ENCODE measurements around the gene DLGAP1. TPM values are rescaled to one million over a fixed set of nuclear protein-coding genes. Genes with fewer than 3 reads are reported as not detected.
A peak's percentile ranks its signal among the peaks of the same experiment; 100 is the strongest.

DLGAP1 gene
- total and polyA plus RNA-seq, 2 of the 13 experiments (the other 11 are each of a cell fraction or from before 2014, with no cell fraction given) = 0.01 TPM; not detected in 1

- TF ChIP-seq, protein P1, sequence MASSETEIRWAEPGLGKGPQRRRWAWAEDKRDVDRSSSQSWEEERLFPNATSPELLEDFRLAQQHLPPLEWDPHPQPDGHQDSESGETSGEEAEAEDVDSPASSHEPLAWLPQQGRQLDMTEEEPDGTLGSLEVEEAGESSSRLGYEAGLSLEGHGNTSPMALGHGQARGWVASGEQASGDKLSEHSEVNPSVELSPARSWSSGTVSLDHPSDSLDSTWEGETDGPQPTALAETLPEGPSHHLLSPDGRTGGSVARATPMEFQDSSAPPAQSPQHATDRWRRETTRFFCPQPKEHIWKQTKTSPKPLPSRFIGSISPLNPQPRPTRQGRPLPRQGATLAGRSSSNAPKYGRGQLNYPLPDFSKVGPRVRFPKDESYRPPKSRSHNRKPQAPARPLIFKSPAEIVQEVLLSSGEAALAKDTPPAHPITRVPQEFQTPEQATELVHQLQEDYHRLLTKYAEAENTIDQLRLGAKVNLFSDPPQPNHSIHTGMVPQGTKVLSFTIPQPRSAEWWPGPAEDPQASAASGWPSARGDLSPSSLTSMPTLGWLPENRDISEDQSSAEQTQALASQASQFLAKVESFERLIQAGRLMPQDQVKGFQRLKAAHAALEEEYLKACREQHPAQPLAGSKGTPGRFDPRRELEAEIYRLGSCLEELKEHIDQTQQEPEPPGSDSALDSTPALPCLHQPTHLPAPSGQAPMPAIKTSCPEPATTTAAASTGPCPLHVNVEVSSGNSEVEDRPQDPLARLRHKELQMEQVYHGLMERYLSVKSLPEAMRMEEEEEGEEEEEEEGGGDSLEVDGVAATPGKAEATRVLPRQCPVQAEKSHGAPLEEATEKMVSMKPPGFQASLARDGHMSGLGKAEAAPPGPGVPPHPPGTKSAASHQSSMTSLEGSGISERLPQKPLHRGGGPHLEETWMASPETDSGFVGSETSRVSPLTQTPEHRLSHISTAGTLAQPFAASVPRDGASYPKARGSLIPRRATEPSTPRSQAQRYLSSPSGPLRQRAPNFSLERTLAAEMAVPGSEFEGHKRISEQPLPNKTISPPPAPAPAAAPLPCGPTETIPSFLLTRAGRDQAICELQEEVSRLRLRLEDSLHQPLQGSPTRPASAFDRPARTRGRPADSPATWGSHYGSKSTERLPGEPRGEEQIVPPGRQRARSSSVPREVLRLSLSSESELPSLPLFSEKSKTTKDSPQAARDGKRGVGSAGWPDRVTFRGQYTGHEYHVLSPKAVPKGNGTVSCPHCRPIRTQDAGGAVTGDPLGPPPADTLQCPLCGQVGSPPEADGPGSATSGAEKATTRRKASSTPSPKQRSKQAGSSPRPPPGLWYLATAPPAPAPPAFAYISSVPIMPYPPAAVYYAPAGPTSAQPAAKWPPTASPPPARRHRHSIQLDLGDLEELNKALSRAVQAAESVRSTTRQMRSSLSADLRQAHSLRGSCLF (CRISPR knock-in tag; IDR thresholded peaks at IDR 0.05; ENCODE audit: borderline replicate concordance) = no peak
- TF ChIP-seq, protein P2, sequence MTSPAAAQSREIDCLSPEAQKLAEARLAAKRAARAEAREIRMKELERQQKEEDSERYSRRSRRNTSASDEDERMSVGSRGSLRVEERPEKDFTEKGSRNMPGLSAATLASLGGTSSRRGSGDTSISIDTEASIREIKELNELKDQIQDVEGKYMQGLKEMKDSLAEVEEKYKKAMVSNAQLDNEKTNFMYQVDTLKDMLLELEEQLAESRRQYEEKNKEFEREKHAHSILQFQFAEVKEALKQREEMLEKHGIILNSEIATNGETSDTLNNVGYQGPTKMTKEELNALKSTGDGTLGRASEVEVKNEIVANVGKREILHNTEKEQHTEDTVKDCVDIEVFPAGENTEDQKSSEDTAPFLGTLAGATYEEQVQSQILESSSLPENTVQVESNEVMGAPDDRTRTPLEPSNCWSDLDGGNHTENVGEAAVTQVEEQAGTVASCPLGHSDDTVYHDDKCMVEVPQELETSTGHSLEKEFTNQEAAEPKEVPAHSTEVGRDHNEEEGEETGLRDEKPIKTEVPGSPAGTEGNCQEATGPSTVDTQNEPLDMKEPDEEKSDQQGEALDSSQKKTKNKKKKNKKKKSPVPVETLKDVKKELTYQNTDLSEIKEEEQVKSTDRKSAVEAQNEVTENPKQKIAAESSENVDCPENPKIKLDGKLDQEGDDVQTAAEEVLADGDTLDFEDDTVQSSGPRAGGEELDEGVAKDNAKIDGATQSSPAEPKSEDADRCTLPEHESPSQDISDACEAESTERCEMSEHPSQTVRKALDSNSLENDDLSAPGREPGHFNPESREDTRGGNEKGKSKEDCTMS (CRISPR knock-in tag; conservative IDR thresholded peaks at IDR 0.05) = no peak
- TF ChIP-seq USF2 (IDR thresholded peaks at IDR 0.05; ENCODE audit: low read depth, low read length) = no peak; the same call in 1 of the 2 replicates
- no peak; the same call in 1 of the 2 replicates for TF ChIP-seq USF2 (CRISPR knock-in tag; IDR thresholded peaks at IDR 0.05; ENCODE audit: borderline replicate concordance)
- no peak for TF ChIP-seq SYNCRIP (IDR thresholded peaks at IDR 0.05; ENCODE audit: insufficient read depth, low read depth, low read length)
- TF ChIP-seq ZNF205 (CRISPR knock-in tag; IDR thresholded peaks at IDR 0.05) = no peak
- no peak for TF ChIP-seq MYPOP (CRISPR knock-in tag; IDR thresholded peaks at IDR 0.05)
- no peak for TF ChIP-seq ZBTB20 (CRISPR knock-in tag; IDR thresholded peaks at IDR 0.05; ENCODE audit: borderline replicate concordance, low read depth)
- TF ChIP-seq, protein P3, sequence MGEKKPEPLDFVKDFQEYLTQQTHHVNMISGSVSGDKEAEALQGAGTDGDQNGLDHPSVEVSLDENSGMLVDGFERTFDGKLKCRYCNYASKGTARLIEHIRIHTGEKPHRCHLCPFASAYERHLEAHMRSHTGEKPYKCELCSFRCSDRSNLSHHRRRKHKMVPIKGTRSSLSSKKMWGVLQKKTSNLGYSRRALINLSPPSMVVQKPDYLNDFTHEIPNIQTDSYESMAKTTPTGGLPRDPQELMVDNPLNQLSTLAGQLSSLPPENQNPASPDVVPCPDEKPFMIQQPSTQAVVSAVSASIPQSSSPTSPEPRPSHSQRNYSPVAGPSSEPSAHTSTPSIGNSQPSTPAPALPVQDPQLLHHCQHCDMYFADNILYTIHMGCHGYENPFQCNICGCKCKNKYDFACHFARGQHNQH (CRISPR knock-in tag; IDR thresholded peaks at IDR 0.05) = 0 out of 2 replicates have a peak, but pooled peaks have one; percentile 31
- no peak for TF ChIP-seq CBX1 (IDR thresholded peaks at IDR 0.05; ENCODE audit: low read depth)
- TF ChIP-seq HNRNPK (IDR thresholded peaks at IDR 0.05; ENCODE audit: low read depth, low read length, poor library complexity, severe bottlenecking) = no peak
- no peak for TF ChIP-seq TCF12 (IDR thresholded peaks at IDR 0.05)
- 0 out of 2 replicates have a peak, but pooled peaks have one; percentile 61 for TF ChIP-seq TCF12 (CRISPR knock-in tag; IDR thresholded peaks at IDR 0.05)
These were observed 834.7 kb downstream of the DLGAP1 start (continued) for GRCh38 chr18:3620146-3621119.

All from HepG2 (cell line).